HEK293 (cell line): ENCODE measurements around the gene SOX2.

ENCODE experiments used
- REST ChIP-seq: fragments of 450-650 bp; formaldehyde crosslinking; IDR thresholded peaks from 2 replicates; pipeline ENCODE4 v1.5.1; 2016; ENCODE audit warnings: missing biosample characterization, missing genetic modification characterization
- SALL2 ChIP-seq: fragments of 450-650 bp; formaldehyde crosslinking; IDR thresholded peaks from 2 replicates; pipeline ENCODE4 v1.5.0; 2017; ENCODE audit warnings: missing biosample characterization, mild to moderate bottlenecking, missing genetic modification characterization, borderline replicate concordance
- ZFP69B ChIP-seq: fragments of 450-650 bp; formaldehyde crosslinking; IDR thresholded peaks from 2 replicates; pipeline ENCODE4 v1.5.1; 2016; ENCODE audit warnings: missing biosample characterization, missing genetic modification characterization
- ZNF138 ChIP-seq: fragments of 450-650 bp; formaldehyde crosslinking; IDR thresholded peaks from 2 replicates; pipeline ENCODE4 v1.5.1; 2016; ENCODE audit warnings: missing biosample characterization, missing genetic modification characterization, borderline replicate concordance
- ZNF174 ChIP-seq: fragments of 450-650 bp; formaldehyde crosslinking; IDR thresholded peaks from 2 replicates; pipeline ENCODE4 v1.5.0; 2017; ENCODE audit warnings: missing biosample characterization, mild to moderate bottlenecking, missing genetic modification characterization
- ZNF223 ChIP-seq: fragments of 450-650 bp; formaldehyde crosslinking; IDR thresholded peaks from 2 replicates; pipeline ENCODE4 v1.5.1; 2016; ENCODE audit warnings: missing biosample characterization, missing genetic modification characterization
- ZNF558 ChIP-seq: fragments of 450-650 bp; formaldehyde crosslinking; IDR thresholded peaks from 2 replicates; pipeline ENCODE4 v1.5.1; 2016; ENCODE audit warnings: missing biosample characterization, missing genetic modification characterization
- ZNF747 ChIP-seq: fragments of 450-650 bp; formaldehyde crosslinking; IDR thresholded peaks from 2 replicates; pipeline ENCODE4 v1.5.1; 2016; ENCODE audit warnings: missing biosample characterization, missing genetic modification characterization
- TF ChIP-seq, protein P1 (sequence below): fragments of 450-650 bp; formaldehyde crosslinking; IDR thresholded peaks from 2 replicates; pipeline ENCODE4 v1.5.1; 2016; ENCODE audit warnings: missing biosample characterization, missing genetic modification characterization

DNA sequence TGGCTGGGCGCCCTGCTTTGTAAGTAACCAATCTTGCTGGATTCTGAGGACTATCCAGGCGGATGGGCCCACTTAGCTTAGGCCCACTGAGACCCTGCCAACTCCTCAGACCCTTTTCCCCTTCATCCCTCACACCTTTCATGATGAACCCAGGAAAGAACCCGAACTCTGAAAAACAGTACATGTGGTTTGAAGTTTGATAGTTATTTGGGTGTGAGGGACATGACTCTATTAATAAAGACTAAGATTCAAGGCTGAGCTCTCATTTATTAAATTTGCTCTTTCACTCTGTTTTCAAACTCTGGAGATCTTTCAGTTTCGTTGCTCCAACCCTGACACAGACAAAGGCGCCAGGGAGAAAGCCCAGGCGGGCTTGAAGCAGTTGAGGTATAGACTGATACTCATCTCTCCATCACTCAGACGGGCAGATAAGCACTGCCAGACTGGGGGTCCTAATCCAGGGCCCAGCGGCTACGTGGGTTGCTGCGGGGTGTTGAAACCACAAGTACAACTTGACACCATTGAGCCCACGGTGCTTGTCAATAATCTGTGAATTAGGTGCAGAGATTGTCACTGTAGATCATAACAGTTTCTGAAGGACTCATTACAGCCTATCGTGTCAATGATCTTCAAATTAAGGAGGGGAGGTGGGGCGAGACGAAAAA, 7.2 kb upstream of the SOX2 start:
- TF ChIP-seq ZNF558 (tag by site-specific recombination) (no peak), SALL2 (tag by site-specific recombination) (no peak), REST (no peak), ZNF138 (tag by site-specific recombination) (no peak), ZNF747 (tag by site-specific recombination) (no peak), ZNF174 (tag by site-specific recombination) (no peak), ZNF223 (tag by site-specific recombination) (no peak), ZFP69B (tag by site-specific recombination) (no peak)
- TF ChIP-seq, protein P1, sequence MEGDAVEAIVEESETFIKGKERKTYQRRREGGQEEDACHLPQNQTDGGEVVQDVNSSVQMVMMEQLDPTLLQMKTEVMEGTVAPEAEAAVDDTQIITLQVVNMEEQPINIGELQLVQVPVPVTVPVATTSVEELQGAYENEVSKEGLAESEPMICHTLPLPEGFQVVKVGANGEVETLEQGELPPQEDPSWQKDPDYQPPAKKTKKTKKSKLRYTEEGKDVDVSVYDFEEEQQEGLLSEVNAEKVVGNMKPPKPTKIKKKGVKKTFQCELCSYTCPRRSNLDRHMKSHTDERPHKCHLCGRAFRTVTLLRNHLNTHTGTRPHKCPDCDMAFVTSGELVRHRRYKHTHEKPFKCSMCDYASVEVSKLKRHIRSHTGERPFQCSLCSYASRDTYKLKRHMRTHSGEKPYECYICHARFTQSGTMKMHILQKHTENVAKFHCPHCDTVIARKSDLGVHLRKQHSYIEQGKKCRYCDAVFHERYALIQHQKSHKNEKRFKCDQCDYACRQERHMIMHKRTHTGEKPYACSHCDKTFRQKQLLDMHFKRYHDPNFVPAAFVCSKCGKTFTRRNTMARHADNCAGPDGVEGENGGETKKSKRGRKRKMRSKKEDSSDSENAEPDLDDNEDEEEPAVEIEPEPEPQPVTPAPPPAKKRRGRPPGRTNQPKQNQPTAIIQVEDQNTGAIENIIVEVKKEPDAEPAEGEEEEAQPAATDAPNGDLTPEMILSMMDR (tag by site-specific recombination): no peak
